HG03196 (cell line): Measurements from ENCODE around the gene CAT.

Experiments
- ATAC-seq: cut with Tn5 transposase; IDR thresholded peaks from one replicate; pipeline ENCODE4 v1.9.1; 2021; ENCODE audit not compliant: unreplicated experiment

The CAT gene

DNA sequence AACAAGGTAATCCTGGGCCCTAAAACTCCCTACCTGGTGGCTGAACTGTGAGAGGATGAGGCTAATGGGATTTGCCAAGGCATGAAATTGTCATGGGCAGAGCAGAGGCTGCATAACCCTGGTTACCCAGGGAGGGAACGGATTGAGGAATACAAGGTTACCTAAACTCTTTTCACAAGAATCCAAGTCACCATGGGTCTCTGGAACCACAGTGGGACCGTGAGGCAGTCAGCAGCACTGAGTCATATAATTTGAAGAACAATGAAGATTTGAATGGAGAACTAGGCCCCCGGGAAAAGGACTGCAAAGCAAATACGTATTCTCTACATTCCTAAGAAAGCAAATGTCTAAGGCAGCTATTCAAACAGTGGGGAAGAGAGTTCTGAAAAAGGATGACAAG lies 19.8 kb downstream of the CAT start:
- no peak for ATAC-seq

DNA sequence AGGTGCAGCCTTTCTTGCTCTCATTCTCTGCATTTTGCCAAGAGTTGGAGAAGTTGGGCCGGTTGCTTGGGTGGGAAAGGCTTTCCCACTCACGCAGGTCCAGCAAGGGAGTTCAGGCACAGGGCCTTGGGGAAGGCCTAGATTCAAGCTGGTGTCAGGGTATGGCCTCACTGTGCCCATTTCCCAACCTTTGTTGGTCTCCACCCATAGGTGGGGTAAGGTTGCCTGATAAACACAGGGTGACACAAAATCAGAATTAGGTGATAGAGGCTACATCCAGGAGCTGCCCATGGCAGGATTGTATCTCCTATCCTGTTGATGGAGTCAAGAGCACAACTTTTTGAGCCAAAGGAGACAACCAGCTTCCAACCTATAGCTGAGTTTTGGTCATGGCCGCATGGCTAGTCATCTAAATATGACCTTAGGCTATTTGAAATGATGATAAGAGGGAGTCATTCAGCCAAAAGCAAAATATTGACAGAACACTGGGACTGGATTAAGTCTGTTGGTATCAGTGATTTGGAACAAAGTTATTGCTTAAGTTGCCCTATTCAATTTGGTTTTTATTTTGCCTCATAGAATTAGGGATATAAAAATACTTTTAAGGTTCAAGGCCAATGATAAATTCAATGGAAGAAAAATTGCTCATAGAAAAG lies 20.9 kb downstream of the CAT start:
- no peak for ATAC-seq

DNA sequence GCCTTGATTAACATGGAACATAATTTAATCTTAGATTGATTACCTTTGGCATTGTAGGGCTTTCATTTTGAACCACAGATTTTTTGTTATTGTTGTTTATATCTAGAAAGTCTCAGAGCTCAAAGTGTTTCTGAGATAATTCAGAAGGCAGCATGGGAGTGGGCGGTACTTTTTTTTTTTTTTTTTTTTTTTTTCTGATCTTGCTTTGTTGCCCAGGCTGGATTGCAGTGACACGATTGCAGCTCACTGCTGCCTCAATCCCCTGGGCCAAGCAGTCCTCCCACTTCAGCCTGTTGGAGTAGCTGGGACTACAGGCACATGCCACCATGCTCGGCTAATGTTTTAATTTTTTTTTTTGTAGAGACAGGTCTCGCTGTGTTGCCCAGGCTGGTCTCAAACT lies 21.5 kb downstream of the CAT start:
- no peak for ATAC-seq

DNA sequence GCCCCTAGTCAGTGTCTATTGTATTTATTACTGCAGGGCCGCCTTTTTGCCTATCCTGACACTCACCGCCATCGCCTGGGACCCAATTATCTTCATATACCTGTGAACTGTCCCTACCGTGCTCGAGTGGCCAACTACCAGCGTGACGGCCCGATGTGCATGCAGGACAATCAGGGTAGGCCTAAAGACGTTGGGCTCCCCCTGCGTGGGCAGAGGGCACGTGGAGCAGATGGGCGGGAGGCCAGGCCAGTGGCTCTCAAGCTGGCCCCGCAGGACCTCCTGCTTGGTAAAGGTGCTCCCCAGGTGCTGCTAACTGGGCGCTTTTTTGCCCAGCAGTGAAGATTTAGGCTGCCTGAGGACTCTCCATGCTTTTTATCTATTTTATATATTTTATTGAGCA lies 22.5 kb downstream of the CAT start:
- ATAC-seq = no peak

DNA sequence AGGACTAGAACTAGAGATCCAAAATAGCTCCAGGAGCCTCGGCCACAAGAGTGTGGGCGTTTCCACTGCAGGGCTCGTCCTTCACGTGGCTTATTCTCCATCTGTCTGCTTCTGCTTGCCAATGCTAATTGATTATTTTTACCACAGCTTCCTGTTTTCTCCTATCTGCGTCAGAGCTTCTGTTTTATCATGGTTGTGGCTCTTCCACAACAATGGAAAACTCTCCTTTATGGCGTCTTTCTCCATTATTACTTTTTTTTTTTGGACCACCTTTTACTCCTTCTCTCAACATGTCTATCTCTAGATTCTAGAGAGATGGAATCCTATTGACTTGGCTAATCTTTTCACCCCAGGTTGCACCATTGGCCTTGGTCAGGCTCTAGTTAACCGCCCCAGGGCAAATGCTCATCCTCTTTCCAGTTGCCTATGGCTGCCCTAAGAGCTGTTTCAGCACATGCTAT lies 25.9 kb downstream of the CAT start:
- no peak for ATAC-seq

DNA sequence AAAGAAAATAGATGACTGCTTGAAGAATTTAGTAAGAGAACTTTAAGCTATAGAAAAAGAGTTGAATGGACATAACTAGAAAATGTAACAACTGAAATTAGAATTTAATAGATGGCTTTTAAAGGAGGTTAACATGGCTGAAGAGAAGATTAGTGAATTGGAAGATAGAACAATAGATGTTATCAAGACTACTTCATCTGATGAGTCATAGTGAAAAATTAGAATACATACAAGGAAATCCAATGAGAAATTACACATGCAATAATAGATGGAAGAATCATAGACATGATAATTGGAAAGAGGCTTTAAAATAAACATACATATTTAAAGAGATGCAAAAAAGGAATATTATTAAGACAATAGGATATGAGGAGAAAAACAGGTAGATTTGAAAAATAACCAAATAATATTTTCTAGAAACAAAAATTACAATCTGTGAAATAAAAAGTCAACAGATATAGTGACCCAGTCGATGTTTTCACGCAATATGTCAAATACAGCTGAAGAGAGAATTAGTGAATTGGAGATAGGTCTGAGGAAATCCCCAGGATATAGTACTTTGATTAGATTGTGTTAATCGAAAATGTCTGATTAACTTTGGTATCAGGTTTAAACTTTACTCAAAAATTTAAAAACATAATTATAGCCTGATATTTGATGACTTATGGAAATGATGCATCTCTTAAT lies 28.2 kb downstream of the CAT start:
- ATAC-seq = no peak

DNA sequence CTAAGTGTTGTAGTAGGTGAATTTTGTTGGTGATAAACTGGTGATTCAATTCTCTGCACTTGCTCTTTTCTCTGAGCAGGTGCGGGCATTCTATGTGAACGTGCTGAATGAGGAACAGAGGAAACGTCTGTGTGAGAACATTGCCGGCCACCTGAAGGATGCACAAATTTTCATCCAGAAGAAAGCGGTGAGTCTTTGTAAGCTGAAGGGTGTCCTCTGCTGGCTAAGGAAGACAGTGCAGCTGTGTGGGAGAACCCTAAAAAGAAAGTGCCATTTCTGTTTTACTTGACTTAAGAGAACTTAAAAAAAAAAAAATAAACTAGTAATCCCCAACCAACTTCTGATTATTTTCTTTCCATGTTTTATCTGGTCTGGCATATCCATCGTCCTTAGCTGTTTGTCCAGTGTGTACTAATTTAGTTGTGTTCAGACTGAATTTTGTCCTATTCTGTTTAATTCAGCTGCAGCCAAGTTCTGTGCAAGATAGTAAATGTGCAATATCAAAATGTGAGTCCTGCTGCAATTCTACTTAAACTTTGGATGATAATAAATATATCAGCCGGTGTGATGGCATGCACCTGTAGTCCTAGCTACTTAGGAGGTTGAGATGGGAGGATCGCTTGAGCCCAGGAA lies 29.6 kb downstream of the CAT start:
- no peak for ATAC-seq

DNA sequence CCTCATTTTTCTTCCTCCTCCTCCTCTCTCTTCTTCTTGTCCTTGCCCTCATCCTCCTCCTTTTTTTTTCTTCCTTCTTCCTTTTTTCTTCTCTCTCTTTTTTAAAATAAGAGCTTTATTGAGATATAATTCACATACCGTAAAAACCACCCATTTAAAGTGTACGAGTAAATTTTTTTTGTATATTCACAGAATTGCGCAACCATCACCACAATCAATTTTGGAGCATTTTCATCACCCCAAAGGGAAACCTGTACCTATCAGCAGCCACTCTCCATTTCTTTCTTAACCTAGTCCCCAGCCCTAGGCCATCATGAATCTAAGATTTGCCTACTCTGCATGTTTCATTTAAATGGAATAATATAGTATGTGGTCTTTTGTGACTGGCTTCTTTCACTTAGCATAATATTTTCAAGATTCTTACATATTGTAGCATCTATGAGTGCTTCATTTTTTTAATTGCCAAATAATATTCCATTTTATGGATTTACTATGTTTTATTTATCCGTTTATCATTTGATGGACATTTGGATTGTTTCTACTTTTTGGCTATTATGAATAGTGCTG lies 35.0 kb downstream of the CAT start:
- no peak for ATAC-seq

DNA sequence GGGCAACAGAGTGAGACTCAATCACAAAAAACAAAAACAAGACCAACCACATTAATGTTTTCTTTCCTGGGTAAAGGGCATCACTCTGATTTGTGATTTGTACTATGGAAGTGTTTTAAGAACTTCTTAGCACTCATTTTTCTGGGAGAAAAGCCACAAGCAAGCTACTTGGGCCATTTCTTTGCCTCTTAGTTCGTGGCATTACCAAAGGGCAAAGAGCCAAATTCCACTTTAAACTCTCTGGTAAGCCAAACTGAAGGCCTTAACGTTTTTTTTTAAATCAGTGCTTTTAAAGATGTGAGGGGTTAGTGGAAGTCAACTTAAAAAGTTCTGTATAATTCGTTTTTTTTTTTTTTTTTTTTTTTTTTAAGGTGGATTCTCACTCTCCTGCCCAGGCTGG lies 36.9 kb downstream of the CAT start:
- no peak for ATAC-seq

DNA sequence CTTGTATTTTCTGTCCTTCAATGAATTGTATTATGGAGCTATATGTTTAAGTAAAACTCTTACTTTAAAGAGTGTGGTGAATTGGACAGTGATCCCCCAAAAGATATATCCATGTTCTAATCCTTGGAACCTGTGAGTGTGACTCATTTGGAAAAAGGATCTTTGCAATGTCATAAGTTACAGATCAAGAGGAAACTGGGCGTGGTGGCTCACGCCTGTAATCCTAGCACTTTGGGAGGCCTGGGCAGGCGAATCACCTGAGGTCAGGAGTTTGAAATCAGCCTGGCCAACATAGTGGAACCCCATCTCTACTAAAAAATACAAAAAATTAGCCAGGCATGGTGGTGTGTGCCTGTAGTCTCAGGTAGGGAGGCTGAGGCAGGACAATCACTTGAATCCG lies 38.1 kb downstream of the CAT start:
- ATAC-seq = no peak

DNA sequence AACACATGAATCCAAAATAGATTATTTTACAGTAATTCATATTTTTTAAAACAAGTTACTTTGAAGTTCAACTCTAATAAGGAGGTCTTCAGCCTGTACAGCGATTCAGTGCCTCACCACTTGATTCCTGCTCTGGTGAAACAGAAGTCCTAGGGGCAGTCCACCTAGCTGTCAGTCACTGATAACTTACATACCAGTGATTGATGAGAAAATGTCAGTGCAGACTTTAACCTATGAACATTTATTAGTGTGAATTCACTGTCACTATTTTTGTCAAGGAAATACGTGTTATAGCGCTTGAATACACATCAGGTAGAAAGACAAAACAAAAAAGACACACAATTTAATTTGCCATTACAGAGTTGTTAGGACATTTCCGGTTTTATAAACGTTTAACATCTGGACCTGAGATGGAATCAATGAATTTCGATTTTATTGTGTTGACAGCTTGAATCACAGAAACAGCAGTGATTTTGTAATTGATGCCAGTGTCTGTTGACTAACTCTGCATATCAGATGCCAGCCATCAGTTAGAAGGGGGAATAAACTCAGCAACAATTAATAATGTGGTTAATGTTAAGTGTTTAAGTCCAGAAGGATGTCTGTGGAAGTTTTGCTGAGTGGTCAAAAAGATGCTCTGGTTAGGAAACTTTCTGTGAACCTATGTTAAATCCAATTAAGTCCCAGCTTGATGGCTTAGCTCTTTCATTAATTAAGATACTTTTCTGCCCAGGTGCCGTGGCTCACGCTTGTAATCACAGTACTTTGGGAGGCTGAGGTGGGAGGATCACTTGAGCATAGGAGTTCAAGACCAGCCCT lies 40.3 kb downstream of the CAT start:
- ATAC-seq = no peak

DNA sequence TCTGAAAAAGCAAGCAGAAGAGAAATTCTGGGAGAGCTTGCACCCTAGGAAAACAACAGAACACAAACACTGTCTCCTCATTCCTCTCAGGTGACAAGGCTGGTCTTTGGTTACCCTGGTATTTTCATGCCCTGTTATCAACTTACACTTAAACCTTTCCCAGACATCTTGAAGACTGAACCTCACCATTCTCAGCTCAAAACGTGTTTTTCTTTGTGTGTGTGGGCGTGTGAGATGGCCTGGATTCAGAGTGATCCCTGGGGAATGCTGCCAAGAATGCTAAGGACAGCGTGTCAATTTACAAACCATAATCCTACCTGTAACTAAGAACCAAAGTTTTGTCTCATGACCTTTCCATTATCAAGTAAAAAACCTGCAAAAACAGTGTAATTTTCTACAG lies 41.6 kb downstream of the CAT start:
- ATAC-seq = no peak

DNA sequence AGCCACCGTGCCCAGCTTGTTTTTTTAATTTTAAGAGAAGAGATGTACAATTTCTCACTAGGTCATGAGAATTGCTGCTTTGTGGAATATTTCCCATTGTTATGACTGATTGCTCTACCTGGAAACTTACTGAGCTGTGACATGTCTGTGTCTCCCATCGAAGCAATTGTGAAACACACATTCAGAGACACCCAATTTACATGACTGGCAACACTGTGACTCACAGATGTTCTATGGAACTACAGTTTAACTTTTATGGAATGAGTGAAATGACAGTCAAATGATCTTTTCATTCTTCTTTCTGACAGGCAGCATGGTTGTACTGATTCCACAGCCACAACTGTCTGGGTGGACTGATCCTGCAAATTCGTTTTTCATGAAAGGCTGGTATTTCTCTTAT lies 42.6 kb downstream of the CAT start:
- no peak for ATAC-seq

DNA sequence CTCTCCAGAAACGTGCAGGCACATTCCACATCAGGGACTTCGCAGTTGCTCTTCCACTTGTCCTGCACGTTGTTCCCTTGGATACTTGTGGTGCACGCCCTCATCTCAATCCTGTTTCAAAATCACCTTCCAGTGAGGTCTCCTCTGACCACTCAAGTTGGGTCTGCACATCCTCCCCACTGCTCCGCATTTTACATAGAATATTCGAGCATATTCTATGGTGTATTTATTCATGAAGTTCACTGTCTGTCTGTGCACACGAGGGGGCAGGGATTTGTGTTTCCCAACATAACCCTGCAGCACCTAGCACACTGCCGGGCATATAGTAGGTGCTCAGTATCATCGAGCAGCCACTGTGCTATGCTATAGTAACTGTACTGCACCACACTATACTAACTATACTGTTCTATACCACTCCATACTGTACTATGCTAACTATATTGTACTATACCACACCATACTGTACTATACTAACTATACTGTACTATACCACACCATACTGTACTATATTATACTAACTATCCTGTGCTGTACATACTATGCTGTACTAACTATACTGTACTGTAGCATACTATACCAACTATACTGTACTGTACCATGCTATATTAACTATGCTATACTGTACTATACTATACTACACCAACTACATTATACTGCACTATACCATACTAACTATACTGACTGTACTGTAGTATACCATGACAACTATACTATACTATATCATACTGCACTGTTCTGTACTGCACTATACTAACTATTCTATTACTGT lies 44.6 kb downstream of the CAT start:
- no peak for ATAC-seq

DNA sequence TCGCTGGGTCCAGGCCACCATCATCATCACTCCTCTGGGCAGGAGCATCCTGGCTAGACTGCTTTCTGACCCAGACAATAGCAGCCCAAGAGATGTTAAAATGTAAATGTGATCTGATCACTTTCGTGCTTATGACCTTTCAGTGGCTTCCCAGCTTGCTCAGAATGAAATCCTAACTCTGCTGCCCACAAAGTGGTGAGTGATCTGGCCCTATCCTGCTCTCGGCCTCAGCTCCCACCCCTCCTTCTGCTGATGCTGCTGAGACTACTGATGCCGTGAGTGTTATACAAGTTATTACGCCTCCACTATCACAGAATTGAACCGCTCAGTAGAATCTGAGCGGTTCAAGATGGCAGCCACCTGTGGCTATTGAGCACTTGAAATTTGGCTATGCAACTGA lies 48.7 kb downstream of the CAT start:
- ATAC-seq = no peak

DNA sequence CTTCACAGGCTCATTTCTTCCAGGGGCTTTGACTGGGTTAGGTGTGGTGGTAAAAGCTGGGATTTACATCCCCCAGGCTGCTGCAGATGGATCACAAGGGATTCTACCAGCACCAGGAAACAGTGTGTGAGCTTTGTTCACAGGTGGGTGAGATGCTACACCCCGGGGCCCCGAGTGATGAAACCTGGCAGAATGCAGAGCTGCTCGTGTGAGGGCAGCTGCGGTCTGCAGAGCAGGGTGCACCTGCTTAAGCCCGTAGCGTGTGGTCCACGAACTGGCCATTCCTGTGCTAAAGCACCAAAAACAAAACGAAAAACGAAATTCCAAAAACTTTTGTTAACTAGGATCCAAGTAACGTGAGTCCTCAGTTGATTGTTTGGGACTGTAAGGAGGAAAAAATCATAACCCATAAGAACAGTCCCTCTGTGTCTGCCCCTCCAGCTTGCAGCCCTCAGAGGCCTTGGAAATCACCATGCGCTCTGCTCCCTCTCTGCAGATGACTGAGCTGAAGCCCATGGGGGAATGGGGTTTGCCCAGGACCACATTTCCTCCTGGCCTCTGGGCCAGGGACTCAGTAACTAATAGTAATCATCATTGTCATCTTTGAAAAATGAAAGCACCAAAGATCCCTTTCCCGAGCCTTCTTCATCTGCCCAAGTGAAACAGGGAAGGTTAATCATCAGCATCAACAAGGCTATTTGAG lies 50.3 kb downstream of the CAT start:
- ATAC-seq = no peak

DNA sequence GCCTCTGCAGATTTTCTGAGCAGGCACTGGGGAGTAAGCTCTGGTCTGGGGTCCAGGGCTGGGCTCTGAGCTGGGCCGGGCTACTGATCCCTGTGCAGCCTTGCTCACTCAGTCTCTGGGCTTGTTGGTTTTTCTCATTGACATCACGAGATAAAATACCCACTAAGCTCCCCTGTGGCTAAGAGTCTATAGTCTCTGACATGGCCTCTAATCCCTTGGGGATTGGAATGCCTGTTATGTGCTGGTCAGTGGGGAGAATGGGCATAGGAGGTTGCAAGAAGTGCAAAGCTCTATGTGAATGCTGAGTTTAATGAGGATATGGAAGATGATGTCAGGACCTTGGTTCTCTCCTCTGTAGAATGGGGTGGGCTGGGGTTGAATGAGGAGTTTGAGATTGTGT lies 51.6 kb downstream of the CAT start:
- ATAC-seq = no peak

DNA sequence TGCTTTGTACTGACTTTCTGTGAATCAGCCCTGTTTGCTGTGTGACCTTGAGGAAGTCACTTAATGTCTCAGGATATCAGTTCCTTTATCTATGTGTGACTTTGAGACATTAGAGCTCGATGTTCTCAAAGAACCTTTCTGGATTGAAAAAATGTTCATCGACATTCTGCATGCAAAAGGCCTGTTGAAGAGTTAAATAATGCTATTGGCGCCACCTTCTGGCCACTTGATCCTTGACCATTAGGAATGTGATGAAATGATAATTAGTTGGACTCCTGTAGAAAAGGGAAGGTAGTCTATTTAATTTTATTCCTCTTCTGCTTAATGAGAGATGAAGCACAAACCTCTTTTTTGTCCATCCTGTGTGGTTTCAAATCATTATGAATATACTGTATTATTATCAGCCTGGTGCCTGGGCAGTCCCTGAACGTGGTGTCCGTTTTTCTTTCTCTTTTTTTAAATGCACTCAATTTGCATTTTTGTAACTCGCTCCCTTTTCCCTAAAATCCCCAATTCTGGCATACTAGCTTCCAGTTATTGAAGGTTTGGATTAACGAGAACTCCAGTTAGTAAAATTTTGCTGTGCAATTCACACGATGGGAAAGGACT lies 54.2 kb downstream of the CAT start:
- no peak for ATAC-seq

DNA sequence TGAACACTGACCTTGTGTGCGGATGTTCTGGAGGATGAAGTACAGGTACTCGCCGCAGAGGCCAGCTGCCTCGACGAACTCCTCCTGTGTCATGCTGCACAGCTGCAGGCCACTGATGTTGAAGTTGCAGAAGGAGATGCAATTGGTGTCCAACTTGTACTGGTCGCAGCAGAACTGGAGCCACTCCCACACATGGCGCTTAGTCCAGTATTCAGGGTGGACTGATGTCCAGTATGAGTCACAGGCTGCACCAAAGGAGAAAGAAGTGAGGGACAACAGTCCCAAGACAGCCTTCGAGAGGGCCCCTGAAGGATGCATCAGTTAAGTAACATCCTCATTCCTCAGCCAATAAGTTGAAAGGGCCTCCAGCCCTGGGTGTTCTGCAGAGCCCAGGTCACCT lies 54.7 kb downstream of the CAT start:
- ATAC-seq = no peak
